Activated CD4-positive, alpha-beta memory T cell treated with anti-CD3 and anti-CD28 coated beads for 36 hours (primary cell): ENCODE results near the gene PFN3. TPM values are rescaled to one million over a fixed set of nuclear protein-coding genes. Genes with fewer than 3 reads are reported as not detected.

Source experiments
- total RNA-seq, 2 experiments: library from RNA; stranded (reverse); gene quantifications; one replicate each; pipeline ENCODE4 v1.2.3, GENCODE V29; 2021

Gene PFN3
- total RNA-seq, 2 experiments from 2014 or later = not detected

Other genes with a start within 250 kb of the PFN3 start
- gene RAB24, start 96.9 kb downstream of the PFN3 start, total RNA-seq = 10 to 100 TPM; 21.7 to 22.1 TPM
- 100 to 1,000 TPM; 247 to 248 TPM for gene PRELID1, start 96.9 kb downstream of the PFN3 start, total RNA-seq
- 10 to 100 TPM; 31.2 to 33.4 TPM for gene MXD3, start 88.8 kb downstream of the PFN3 start, total RNA-seq
- 100 to 1,000 TPM in 1 of 2 experiments, 10 to 100 TPM in 1; 98.3 to 104 TPM for gene LMAN2, start 49.0 kb downstream of the PFN3 start, total RNA-seq
- gene RGS14, start 42.7 kb downstream of the PFN3 start, total RNA-seq = 10 to 100 TPM; 43.9 to 47.2 TPM
- under 1 TPM in 1 of 2 experiments, not detected in 1; 0.15 TPM for gene SLC34A1, start 16.2 kb downstream of the PFN3 start, total RNA-seq
- 1 to 10 TPM; 5.1 to 5.9 TPM for gene F12, start 8.9 kb upstream of the PFN3 start, total RNA-seq
- gene GRK6, start 26.0 kb upstream of the PFN3 start, total RNA-seq = 100 to 1,000 TPM; 177 to 178 TPM
- gene PRR7, start 46.2 kb upstream of the PFN3 start, total RNA-seq = 10 to 100 TPM; 13.3 to 13.6 TPM
- gene DBN1, start 73.0 kb upstream of the PFN3 start, total RNA-seq = 10 to 100 TPM; 12.1 to 15.9 TPM
- gene PDLIM7, start 96.9 kb upstream of the PFN3 start, total RNA-seq = 10 to 100 TPM; 50.2 to 56.6 TPM
- gene DOK3, start 109.2 kb upstream of the PFN3 start, total RNA-seq = 1 to 10 TPM in 1 of 2 experiments, under 1 TPM in 1; 0.52 to 1.3 TPM
- 100 to 1,000 TPM; 143 to 145 TPM for gene DDX41, start 116.3 kb upstream of the PFN3 start, total RNA-seq
- gene FAM193B, start 153.9 kb upstream of the PFN3 start, total RNA-seq = 10 to 100 TPM; 70.7 to 75.4 TPM
- gene TMED9, start 191.5 kb upstream of the PFN3 start, total RNA-seq = 100 to 1,000 TPM; 135 to 144 TPM
- 10 to 100 TPM; 15.4 to 16.2 TPM for gene B4GALT7, start 199.5 kb upstream of the PFN3 start, total RNA-seq